Amniotic epithelial cell (primary cell): ENCODE data around the gene FCRL2.

Experiments
- DNase-seq: peaks from one replicate; pipeline ENCODE4 v3.0.0-alpha.2; 2010; ENCODE audit warnings: low read depth

The FCRL2 gene

DNA sequence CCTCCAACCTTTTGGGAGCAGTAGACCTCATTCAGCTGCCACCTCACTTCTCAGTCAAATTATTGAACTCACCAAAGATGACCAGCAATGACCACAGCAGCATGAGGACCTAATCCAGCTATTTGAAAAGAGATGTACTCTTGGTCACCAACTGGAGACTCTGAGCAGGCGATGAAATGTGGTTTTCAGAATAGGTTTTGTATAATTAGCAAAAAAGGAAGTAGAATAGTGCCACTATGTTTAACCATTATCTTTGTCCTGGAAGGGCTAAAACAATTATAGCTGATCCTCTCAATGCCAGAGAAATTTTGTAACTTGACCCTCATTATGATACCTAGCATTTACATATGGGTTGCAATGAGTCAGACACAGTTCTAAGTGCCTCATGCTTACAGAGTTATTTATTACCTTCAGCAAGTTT lies at the start of gene FCRL2:
FCRL2 (minus strand) TSS at position 162 of the 421 bp plus-strand sequence; CDS start at position 103, 59 bp downstream.
- DNase-seq = no peak

- no peak for DNase-seq
Observed at GRCh38 chr1:157820299-157820698, 43.4 kb upstream of the FCRL2 start.

- DNase-seq = no peak
Observed at GRCh38 chr1:157819896-157820295, 43.0 kb upstream of the FCRL2 start, which contains the start of gene FCRL1. TSS of gene FCRL1 (minus strand) at chr1:157820120. CDS start at chr1:157820037, 83 bp downstream.

DNA sequence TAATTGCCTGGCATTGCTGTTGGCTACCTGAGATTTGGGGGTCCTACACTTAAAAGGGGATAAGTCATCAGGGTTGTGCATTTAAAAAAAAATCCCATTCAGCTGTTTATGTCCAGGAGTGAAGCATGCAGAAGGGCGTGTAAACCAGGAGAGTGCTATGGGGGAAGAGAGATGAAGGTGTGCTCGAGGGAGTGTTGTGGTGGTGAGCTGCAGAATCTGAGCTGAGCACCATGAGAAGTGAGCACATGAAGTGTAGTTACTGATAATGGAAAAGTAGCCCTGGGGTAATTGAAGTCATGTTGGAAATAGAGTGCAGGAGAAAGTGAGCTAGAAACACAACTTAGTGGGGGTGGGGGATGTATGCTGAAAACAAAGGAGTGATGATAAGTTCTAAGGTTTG lies 42.3 kb upstream of the FCRL2 start:
- no peak for DNase-seq

DNA sequence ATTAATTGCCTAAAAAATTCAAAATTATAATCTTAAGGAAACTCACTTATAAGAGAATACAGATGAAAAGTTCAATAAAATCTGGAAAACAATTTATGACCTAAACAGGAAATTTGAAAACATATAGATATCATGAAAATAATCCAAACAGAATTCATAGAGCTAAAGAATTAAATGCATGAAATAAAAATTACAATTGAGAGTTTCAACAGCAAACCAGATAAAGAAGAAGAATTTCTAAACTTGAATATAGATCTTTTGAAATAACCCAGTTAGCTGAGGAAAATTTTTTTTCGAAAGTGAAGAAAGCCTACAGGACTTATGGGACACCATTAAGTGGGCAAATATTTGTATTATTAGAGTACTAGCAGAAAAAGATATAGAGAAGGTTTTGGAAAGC lies 36.3 kb upstream of the FCRL2 start:
- no peak for DNase-seq

DNA sequence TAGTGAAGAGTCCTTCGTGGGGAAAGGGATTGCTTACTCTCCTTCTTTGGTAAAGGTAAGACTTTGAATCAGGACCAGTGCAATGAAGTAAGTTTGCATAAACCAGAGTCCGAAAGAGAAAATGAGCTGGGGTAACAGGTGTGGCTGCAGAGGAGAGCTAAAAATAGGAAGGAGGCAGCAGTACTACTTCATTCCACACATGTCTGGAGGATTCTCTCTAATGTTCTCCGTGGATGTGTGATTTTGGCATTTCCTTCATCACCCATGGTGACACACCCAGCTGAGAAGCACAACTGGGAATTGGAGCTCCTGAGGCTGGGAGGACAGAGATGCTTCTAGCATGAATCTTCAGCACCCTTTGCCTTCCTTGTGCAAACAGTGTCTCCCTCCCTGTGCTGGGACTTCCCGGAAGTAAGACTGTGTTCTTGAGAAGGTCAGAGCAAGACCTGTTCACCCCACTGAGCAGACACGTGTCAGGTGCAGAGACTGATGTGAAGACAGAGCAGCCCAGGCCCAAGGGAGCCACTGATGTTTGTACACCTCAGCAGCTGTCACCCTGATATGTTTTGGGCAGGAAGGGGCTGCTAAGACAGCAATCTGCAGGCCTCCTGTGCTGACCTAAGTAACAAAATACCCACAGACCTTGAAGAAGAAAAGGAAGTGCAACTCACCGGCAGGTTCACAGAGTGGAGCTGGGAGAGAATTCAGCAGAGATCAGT lies 29.7 kb upstream of the FCRL2 start:
- DNase-seq = no peak

DNA sequence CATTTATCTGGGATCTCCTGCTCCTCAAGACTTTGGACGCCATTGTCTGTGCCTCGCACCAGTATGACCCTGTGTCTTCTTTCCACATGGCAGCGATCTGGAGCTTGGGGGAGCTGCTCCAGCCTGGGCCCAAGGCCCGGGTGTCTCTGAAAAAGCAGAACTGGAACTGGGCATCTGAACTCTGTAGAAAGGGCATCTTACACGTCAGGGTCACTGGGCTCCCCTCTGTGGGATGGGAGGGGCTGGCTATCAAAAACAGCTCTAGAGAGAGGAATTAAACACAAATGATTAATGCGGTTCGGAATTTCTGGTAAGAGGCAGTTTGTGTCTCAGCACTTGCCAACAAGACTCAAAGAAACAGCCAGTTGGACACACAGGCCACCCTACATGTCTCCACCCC lies 26.9 kb upstream of the FCRL2 start:
- DNase-seq = no peak

DNA sequence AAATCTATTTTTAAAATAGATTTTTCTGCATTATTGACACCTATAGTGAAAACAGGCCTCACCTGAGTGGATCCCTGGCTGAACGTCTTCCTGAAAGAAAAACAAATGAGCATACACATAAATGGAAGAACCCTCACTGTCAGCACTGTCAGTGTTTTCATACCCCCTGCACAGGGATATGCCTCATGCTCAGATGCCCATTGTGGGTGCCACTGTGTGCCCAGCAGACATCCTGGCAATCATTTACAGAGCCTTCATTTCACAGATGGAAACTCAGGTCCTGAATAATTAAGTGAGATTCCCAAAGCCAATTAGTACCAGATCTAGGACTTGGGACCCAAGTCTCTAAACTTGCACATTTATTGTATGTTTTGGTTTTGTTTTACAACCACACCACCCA lies 23.1 kb upstream of the FCRL2 start:
- DNase-seq = no peak

DNA sequence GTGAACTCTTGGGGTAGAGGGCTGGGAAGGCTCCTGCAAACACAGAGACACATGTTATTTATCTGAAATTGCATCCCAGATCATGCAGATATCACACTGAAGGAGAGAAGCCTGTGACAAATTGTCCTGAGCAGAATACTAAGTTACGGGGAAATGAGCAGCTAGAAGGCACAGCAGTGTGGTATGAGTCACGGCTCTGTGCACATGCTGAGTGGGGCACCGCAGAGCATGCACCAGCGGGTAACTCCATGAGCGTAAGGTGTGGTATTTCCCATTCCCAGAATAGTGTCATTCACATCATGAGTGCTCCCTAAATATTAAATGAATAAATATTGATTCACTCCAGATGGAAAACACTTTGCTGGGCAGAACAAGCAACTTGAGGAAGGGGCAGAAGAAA lies 21.3 kb upstream of the FCRL2 start:
- no peak for DNase-seq

DNA sequence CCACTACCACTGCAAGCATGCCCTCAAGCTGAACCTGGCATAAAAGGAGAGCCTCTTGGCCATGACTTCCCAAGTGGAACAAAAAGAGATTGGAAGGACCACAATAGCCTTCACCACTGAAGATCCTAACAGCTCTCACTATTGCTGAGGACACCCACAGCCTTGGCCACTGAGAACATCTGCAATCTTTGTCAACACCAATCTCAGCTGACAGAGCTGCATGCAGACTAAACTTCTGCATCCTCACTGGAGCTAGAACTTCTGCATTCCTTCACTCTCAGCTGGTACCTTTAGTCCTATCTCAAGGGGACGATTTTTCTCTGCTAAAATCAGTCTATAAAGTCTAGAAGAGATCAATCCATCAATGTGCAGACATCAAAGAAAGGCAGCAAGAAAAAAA lies 8.3 kb upstream of the FCRL2 start:
- no peak for DNase-seq

DNA sequence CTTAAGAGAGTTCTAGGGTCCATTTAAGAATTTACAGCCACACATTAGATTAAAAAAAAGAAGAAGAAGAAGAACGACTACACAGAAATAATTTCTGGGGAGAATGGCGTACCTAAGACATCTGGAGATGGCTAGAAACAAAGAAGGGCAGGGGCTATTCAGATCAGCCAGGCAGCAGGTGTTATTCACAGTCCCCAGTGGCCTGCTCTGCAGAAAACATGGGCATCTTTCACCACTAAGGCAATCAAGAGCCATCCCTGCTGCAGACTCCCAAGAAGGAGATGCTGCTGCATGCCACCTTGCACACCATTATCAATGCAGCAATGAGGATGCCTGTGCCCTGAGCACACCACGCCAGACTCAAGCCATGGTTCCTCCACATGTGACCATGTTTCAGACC lies 7.9 kb upstream of the FCRL2 start:
- DNase-seq = no peak

DNA sequence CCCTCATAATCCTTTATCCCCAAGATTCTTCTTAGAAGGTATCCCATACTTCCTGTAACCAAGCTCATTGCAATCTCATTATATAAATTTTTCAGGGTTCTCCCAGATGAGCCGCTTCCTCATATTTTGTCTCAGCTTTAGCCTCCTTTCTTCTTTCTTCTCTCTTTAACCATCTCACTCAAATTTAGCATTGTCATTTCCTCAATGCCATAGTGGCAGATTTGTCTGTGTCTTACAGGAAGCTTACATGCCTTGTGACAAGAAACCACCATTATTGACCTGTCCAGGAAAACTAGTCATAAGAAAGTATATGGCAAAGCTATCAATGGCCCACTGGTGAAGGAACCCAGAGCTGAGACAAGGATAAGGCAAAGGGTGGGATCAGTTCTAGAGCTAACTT lies 6.0 kb upstream of the FCRL2 start:
- DNase-seq = no peak

- no peak for DNase-seq
Observed at GRCh38 chr1:157781048-157781447, 4.1 kb upstream of the FCRL2 start.

GRCh38 chr1:157775101-157775870 lies 1.6 kb downstream of the FCRL2 start:
- no peak for DNase-seq

DNA sequence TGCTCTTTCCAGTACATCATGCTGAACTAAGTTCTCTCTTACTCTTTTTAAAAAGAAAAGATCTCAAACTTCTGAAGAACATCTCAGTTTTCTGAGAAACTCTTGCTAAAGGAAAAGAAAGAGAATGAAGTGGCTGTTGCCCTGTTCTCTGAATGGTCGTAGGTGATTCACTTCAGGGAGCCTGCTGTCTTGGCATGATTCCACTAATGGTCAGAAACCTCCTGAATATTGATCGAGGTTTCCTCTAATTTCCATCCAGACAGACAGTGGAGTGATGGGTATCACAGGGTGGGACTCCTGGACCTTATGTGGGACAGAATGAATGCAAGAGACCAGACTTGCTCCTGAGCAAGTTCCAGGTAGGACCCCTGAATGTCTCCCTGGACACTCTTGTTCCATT lies 2.5 kb downstream of the FCRL2 start:
- DNase-seq = no peak

DNA sequence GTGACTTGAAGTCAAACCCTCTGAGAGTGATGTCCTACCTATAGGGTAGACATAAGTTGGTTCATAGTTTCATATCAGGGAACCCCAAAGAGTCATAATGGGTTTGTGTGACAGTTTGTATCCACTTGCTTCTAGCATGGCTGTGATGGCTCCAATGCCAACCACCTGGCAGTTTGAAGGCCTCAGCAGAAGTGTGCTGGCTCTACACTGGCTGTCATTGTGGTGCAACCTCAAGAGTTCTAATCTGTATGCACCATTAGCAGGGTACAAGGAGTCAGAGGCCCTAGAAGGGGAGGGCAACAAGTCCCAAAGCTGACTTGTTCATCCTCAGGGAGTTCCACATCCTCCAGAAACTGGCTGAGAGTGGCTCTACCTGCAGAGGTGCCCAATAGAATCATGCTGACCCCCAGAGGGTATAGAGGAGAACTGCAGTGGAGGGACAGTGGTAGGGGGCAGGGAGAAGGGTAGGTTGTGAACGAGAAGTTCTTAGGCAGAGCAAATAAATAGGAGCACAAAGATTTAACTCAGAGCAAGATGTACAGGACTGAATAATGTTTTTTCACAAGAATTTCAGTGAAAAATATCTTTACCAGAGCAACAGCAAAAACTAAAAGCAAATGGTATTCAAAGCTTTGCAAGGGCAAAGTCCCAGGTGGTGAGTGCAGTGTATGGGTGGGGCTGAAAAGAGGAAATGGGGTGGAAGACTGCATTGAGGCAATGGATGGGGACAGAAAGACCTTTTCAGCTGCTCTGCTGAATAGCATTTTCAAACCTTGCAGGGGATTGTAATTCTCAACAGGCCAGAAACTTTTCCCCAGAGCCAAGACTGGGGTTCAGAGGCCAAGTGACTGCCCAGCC lies 3.2 kb downstream of the FCRL2 start:
- DNase-seq = no peak

DNA sequence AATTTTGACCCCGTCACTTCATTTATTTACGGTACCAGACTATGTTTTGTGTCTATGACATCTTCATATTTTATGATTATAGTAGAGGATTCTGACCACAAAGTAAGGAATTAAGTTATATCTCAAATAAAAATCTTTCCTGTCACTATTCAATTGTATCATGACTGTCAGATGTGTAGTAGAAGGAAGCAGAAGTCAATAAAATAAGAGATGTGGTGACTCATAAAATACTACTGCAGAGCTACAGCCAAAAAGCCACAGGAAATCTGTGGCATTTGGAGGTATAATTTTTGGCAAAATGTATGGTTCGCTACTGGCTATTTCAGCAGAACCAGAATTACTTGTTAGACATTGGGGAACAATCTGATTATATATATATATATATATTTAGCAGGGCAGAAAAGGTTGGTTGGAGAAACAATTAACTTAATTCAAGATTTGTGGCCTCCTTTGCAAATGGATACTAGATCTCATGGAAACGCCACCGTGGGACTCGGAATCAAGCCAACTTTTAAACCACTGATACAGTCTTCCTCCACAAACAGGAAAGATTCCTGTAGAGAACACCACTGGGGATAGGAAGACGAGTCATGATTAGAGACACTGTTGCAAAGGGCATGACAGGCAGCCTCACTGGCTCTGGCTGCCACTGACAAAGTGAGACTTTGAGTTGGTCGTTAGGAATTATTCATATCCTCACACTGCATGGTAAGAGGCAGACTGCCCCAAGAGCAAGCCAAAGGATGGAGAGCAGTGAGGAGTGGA lies 5.1 kb downstream of the FCRL2 start:
- no peak for DNase-seq

GRCh38 chr1:157770442-157771043 lies 6.4 kb downstream of the FCRL2 start:
- no peak for DNase-seq

DNA sequence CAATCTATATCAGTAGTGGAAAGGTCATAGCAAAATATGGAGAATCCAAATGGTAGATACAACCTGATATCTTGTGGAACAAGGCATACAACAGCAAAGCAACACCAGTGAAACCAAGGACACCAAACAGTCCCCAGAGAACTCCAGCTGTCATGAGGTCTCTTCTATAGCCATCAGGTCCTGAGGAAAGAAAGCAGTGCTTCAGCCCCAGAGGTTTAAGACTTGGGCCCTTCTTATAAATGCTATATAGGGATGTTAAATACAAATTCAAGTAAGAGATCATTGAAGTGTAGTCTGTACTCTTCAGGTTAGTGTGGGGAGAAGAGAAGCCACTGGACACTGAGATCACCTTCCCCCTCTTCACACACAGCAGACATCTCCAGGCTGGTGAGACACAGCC lies 10.1 kb downstream of the FCRL2 start:
- DNase-seq = no peak

DNA sequence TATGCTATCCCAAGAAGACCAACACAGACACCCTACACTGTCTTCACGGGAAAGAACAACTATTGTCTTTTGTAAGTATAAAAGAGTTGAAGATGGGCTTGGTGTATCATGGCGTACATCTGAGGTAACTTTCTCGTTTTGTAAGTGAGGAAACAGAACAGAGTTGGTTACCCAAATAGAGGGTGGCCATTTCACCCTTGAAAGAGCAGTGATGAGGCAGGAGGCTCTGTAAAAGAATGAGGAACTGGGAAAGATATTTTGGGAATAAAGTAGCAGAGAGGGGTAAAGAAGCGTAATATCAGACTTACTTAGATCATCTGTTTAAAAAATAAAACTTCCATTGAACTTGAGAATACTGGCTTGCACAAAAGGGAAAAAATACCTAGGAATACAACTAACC lies 18.9 kb downstream of the FCRL2 start:
- no peak for DNase-seq

GRCh38 chr1:157753611-157754010 lies 23.3 kb downstream of the FCRL2 start:
- no peak for DNase-seq
